ENCODE measurements around the gene CDKL5.
"Not testable (repeated sequence)": the region's sequence is repeated elsewhere in the genome, so short reads cannot be mapped to it uniquely, and the experiment has no call there.

Gene CDKL5

GRCh38 chrX:18415386-18415785 lies 10.0 kb upstream of the CDKL5 start:
- no peak overlapping the region for H3K9ac ChIP-seq (ENCODE audit: insufficient read length)

GRCh38 chrX:18422325-18422724 lies 3.1 kb upstream of the CDKL5 start:
- no peak for DNase-seq (ENCODE audit: low read depth, low spot score)
- Histone ChIP-seq H3K27ac (no peak overlapping the region), H3K36me3 (ENCODE audit: insufficient read depth, low read length) (no peaks in the 10 kb centered on the region), H3K9me3 (ENCODE audit: low read depth, low read length) (no peaks in the 10 kb centered on the region), H3K4me3 (no peak overlapping the region), H3K9ac (ENCODE audit: insufficient read length) (no peak overlapping the region)
- TF ChIP-seq EZH2 (IDR thresholded peaks at IDR 0.05) (no peak), FOXP2 (optimal IDR thresholded peaks at IDR 0.05; ENCODE audit: control extremely low read depth, extremely low read length, insufficient read depth) (no peak), POLR2AphosphoS5 (IDR thresholded peaks at IDR 0.05; ENCODE audit: borderline replicate concordance, low read depth, low read length) (no peak)

More at GRCh38 chrX:18415386-18415785, 10.0 kb upstream of the CDKL5 start:
- no peaks in the 10 kb centered on the region for H3K36me3 ChIP-seq (ENCODE audit: insufficient read depth, low read length)
- H3K27ac ChIP-seq: no peak overlapping the region
- no peak for DNase-seq (ENCODE audit: low read depth, low spot score)
- no peak for TF ChIP-seq POLR2AphosphoS5 (IDR thresholded peaks at IDR 0.05; ENCODE audit: borderline replicate concordance, low read depth, low read length)
- TF ChIP-seq FOXP2 (optimal IDR thresholded peaks at IDR 0.05; ENCODE audit: control extremely low read depth, extremely low read length, insufficient read depth): no peak
- TF ChIP-seq EZH2 (IDR thresholded peaks at IDR 0.05): no peak
- no peaks in the 10 kb centered on the region for H3K9me3 ChIP-seq (ENCODE audit: low read depth, low read length)
- H3K4me3 ChIP-seq: no peak overlapping the region

- no peaks in the 10 kb centered on the region for H3K9me3 ChIP-seq (ENCODE audit: low read depth, low read length)
- H3K9ac ChIP-seq (ENCODE audit: insufficient read length): no peak overlapping the region
- H3K4me3 ChIP-seq: no peak overlapping the region
- TF ChIP-seq FOXP2 (optimal IDR thresholded peaks at IDR 0.05; ENCODE audit: control extremely low read depth, extremely low read length, insufficient read depth) (no peak), EZH2 (IDR thresholded peaks at IDR 0.05) (no peak), POLR2AphosphoS5 (IDR thresholded peaks at IDR 0.05; ENCODE audit: borderline replicate concordance, low read depth, low read length) (no peak)
- H3K36me3 ChIP-seq (ENCODE audit: insufficient read depth, low read length): no peaks in the 10 kb centered on the region
- no peak for DNase-seq (ENCODE audit: low read depth, low spot score)
- H3K27ac ChIP-seq: no peak overlapping the region
Observed at GRCh38 chrX:18422886-18423285, 2.5 kb upstream of the CDKL5 start.

- Histone ChIP-seq H3K36me3 (ENCODE audit: insufficient read depth, low read length) (no peaks in the 10 kb centered on the region), H3K27ac (no peak overlapping the region), H3K4me3 (peak overlapping the region; percentile 82), H3K9me3 (ENCODE audit: low read depth, low read length) (no peaks in the 10 kb centered on the region), H3K9ac (ENCODE audit: insufficient read length) (peak overlapping the region; percentile 20)
- TF ChIP-seq EZH2 (IDR thresholded peaks at IDR 0.05): no peak
- TF ChIP-seq POLR2AphosphoS5 (IDR thresholded peaks at IDR 0.05; ENCODE audit: borderline replicate concordance, low read depth, low read length): no peak
- TF ChIP-seq FOXP2 (optimal IDR thresholded peaks at IDR 0.05; ENCODE audit: control extremely low read depth, extremely low read length, insufficient read depth): no peak
- DNase-seq (ENCODE audit: low read depth, low spot score): no peak
Observed at GRCh38 chrX:18424482-18425198, 768 bp upstream of the CDKL5 start.

- no peak for DNase-seq (ENCODE audit: low read depth, low spot score)
- H3K27ac ChIP-seq: no peak overlapping the region
- H3K36me3 ChIP-seq (ENCODE audit: insufficient read depth, low read length): no peaks in the 10 kb centered on the region
- H3K4me3 ChIP-seq: peak overlapping the region; percentile 82
- TF ChIP-seq FOXP2 (optimal IDR thresholded peaks at IDR 0.05; ENCODE audit: control extremely low read depth, extremely low read length, insufficient read depth) (no peak), EZH2 (IDR thresholded peaks at IDR 0.05) (no peak), POLR2AphosphoS5 (IDR thresholded peaks at IDR 0.05; ENCODE audit: borderline replicate concordance, low read depth, low read length) (no peak)
- peak overlapping the region; percentile 50 for H3K9ac ChIP-seq (ENCODE audit: insufficient read length)
- no peaks in the 10 kb centered on the region for H3K9me3 ChIP-seq (ENCODE audit: low read depth, low read length)
Observed at GRCh38 chrX:18426004-18426320, 554 bp downstream of the CDKL5 start.

GRCh38 chrX:18428006-18428405 lies 2.6 kb downstream of the CDKL5 start:
- TF ChIP-seq FOXP2 (optimal IDR thresholded peaks at IDR 0.05; ENCODE audit: control extremely low read depth, extremely low read length, insufficient read depth): no peak
- TF ChIP-seq POLR2AphosphoS5 (IDR thresholded peaks at IDR 0.05; ENCODE audit: borderline replicate concordance, low read depth, low read length): no peak
- TF ChIP-seq EZH2 (IDR thresholded peaks at IDR 0.05): no peak
- H3K9ac ChIP-seq (ENCODE audit: insufficient read length): no peak overlapping the region
- no peak overlapping the region for H3K4me3 ChIP-seq
- DNase-seq (ENCODE audit: low read depth, low spot score): no peak
- no peak overlapping the region for H3K27ac ChIP-seq
- H3K9me3 ChIP-seq (ENCODE audit: low read depth, low read length): no peaks in the 10 kb centered on the region
- no peaks in the 10 kb centered on the region for H3K36me3 ChIP-seq (ENCODE audit: insufficient read depth, low read length)

- H3K9me3 ChIP-seq (ENCODE audit: low read depth, low read length); H3K4me3 ChIP-seq; H3K27ac ChIP-seq; DNase-seq (ENCODE audit: low read depth, low spot score); H3K36me3 ChIP-seq (ENCODE audit: insufficient read depth, low read length); H3K9ac ChIP-seq (ENCODE audit: insufficient read length): not testable (repeated sequence)
Observed at GRCh38 chrX:18433288-18433687, 7.9 kb downstream of the CDKL5 start.

GRCh38 chrX:18434896-18435295 lies 9.5 kb downstream of the CDKL5 start:
- Histone ChIP-seq H3K27ac (no peak overlapping the region), H3K36me3 (ENCODE audit: insufficient read depth, low read length) (no peaks in the 10 kb centered on the region), H3K9me3 (ENCODE audit: low read depth, low read length) (no peaks in the 10 kb centered on the region), H3K4me3 (no peak overlapping the region), H3K9ac (ENCODE audit: insufficient read length) (no peak overlapping the region)
- no peak for TF ChIP-seq FOXP2 (optimal IDR thresholded peaks at IDR 0.05; ENCODE audit: control extremely low read depth, extremely low read length, insufficient read depth)
- no peak for TF ChIP-seq POLR2AphosphoS5 (IDR thresholded peaks at IDR 0.05; ENCODE audit: borderline replicate concordance, low read depth, low read length)
- no peak for TF ChIP-seq EZH2 (IDR thresholded peaks at IDR 0.05)
- no peak for DNase-seq (ENCODE audit: low read depth, low spot score)

GRCh38 chrX:18436017-18436416 lies 10.6 kb downstream of the CDKL5 start:
- no peak overlapping the region for H3K4me3 ChIP-seq
- no peaks in the 10 kb centered on the region for H3K36me3 ChIP-seq (ENCODE audit: insufficient read depth, low read length)
- H3K27ac ChIP-seq: no peak overlapping the region
- no peak for DNase-seq (ENCODE audit: low read depth, low spot score)
- H3K9me3 ChIP-seq (ENCODE audit: low read depth, low read length): no peaks in the 10 kb centered on the region
- H3K9ac ChIP-seq (ENCODE audit: insufficient read length): no peak overlapping the region
- TF ChIP-seq EZH2 (IDR thresholded peaks at IDR 0.05) (no peak), FOXP2 (optimal IDR thresholded peaks at IDR 0.05; ENCODE audit: control extremely low read depth, extremely low read length, insufficient read depth) (no peak), POLR2AphosphoS5 (IDR thresholded peaks at IDR 0.05; ENCODE audit: borderline replicate concordance, low read depth, low read length) (no peak)

All from SK-N-MC (cell line).